SK-N-DZ (cell line): Measurements from ENCODE around the gene SORCS2.
"Not testable (repeated sequence)": the region's sequence is repeated elsewhere in the genome, so short reads cannot be mapped to it uniquely, and the experiment has no call there.

Source experiments
- DNase-seq: peaks from one replicate; pipeline ENCODE4 v3.0.0-alpha.2; 2015; ENCODE audit warnings: low spot score

Gene SORCS2

GRCh38 chr4:7441201-7441600 lies 248.9 kb downstream of the SORCS2 start:
- DNase-seq = no peak

- no peak for DNase-seq
Measured at GRCh38 chr4:7442574-7443162, 250.3 kb downstream of the SORCS2 start.

- DNase-seq = no peak
Measured at GRCh38 chr4:7444314-7444713, 252.0 kb downstream of the SORCS2 start.

- DNase-seq = no peak
Measured at GRCh38 chr4:7444731-7445130, 252.4 kb downstream of the SORCS2 start.

GRCh38 chr4:7447236-7447635 lies 254.9 kb downstream of the SORCS2 start:
- DNase-seq = no peak

- DNase-seq = no peak
Measured at GRCh38 chr4:7448036-7448435, 255.7 kb downstream of the SORCS2 start.

GRCh38 chr4:7450775-7451433 lies 258.6 kb downstream of the SORCS2 start:
- no peak for DNase-seq

- DNase-seq = no peak
Measured at GRCh38 chr4:7451434-7451789, 259.1 kb downstream of the SORCS2 start.

- DNase-seq = no peak
Measured at GRCh38 chr4:7451800-7452199, 259.5 kb downstream of the SORCS2 start.

- not testable (repeated sequence) for DNase-seq
Measured at GRCh38 chr4:7452802-7453201, 260.5 kb downstream of the SORCS2 start.

GRCh38 chr4:7457201-7458065 lies 265.1 kb downstream of the SORCS2 start:
- no peak for DNase-seq

- no peak for DNase-seq
Measured at GRCh38 chr4:7458066-7458425, 265.7 kb downstream of the SORCS2 start.

- no peak for DNase-seq
Measured at GRCh38 chr4:7458477-7458876, 266.1 kb downstream of the SORCS2 start.

- DNase-seq = no peak
Measured at GRCh38 chr4:7459471-7459870, 267.1 kb downstream of the SORCS2 start.

- DNase-seq = peak; percentile 28
Measured at GRCh38 chr4:7460566-7460965, 268.2 kb downstream of the SORCS2 start.

GRCh38 chr4:7461230-7461629 lies 268.9 kb downstream of the SORCS2 start:
- DNase-seq = no peak

GRCh38 chr4:7462509-7462971 lies 270.2 kb downstream of the SORCS2 start:
- peak; percentile 17 for DNase-seq

GRCh38 chr4:7463566-7464258 lies 271.4 kb downstream of the SORCS2 start:
- no peak for DNase-seq

GRCh38 chr4:7464259-7464655 lies 271.9 kb downstream of the SORCS2 start:
- no peak for DNase-seq

- DNase-seq = no peak
Measured at GRCh38 chr4:7465017-7465416, 272.7 kb downstream of the SORCS2 start.

GRCh38 chr4:7466215-7466614 lies 273.9 kb downstream of the SORCS2 start:
- DNase-seq = no peak

- DNase-seq = no peak
Measured at GRCh38 chr4:7466904-7467303, 274.6 kb downstream of the SORCS2 start.
